GM19023 (cell line): ENCODE measurements around the gene TBC1D19.

Experiments
- ATAC-seq: cut with Tn5 transposase; IDR thresholded peaks from one replicate; pipeline ENCODE4 v1.9.1; 2021; ENCODE audit warnings: mild to moderate bottlenecking, moderate library complexity; ENCODE audit not compliant: unreplicated experiment

Gene TBC1D19

GRCh38 chr4:26729027-26729426 lies 145.1 kb downstream of the TBC1D19 start:
- no peak for ATAC-seq

- no peak for ATAC-seq
These were observed 145.7 kb downstream of the TBC1D19 start for GRCh38 chr4:26729547-26729946.

- peak; percentile 90 for ATAC-seq
These were observed 147.6 kb downstream of the TBC1D19 start for GRCh38 chr4:26731351-26732035.

GRCh38 chr4:26732356-26732755 lies 148.5 kb downstream of the TBC1D19 start:
- ATAC-seq: no peak

DNA sequence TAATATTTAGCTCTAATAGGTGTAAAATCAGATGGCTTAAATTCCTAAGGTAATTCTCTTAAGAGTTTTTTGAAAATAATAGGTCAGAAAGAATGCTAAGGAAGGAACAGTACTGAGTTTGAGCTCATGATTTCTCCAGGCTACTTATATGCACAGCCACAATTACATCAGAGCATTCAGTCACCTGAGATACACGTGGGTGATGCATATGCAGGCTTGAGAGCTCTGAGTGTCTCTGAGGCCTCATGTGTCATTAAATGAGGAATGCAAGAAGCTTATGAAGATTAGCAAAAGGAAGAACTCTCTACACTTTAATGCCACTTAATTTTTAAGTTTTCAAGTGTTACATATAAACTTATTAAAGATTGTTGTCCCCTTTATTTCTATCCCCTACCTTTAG lies 152.7 kb downstream of the TBC1D19 start:
- no peak for ATAC-seq

- no peak for ATAC-seq
These were observed 153.5 kb downstream of the TBC1D19 start for GRCh38 chr4:26737385-26737784.

DNA sequence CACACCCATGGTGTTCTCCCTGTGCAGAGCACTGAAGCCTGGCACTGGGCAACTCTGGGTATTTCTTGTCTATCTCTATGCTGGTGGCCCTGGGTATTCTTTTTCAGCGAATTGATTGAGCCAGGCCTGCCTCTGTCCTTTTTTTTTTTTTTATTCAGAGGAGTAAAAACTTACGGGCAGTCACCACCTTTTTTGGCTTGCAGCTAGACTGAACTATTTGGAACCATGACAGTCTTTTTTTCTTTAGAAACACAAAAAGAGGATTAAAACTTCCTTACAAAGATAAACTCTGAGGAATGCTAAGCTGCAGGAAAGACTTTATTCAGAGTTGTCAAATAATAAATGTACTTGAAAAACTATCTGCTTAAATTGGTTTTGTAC lies 157.6 kb downstream of the TBC1D19 start:
- ATAC-seq: no peak

DNA sequence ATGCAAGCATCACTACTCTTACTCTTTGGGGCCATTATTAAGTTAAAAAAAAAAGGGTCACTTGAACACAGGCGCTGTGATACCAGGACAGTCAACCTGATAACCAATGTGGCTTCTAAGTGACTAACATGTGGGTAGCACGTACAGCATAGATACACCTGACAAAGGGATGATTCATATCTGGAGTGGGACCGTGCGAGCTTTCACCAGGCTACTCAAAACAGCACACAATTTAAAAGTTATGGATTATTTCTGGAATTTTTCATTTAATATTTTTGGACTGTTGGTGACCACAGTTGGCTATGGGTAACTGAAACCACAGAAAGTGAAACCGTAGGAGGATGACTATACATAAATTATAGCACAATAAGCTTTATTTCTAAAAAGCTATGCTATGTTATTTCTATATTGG lies 162.9 kb downstream of the TBC1D19 start:
- peak; percentile 99 for ATAC-seq

GRCh38 chr4:26748811-26749210 lies 164.9 kb downstream of the TBC1D19 start:
- no peak for ATAC-seq

- no peak for ATAC-seq
These were observed 166.0 kb downstream of the TBC1D19 start for GRCh38 chr4:26749867-26750266.

- ATAC-seq: no peak
These were observed 167.1 kb downstream of the TBC1D19 start for GRCh38 chr4:26751004-26751403.

GRCh38 chr4:26751838-26752237 lies 168.0 kb downstream of the TBC1D19 start:
- ATAC-seq: peak; percentile 86

DNA sequence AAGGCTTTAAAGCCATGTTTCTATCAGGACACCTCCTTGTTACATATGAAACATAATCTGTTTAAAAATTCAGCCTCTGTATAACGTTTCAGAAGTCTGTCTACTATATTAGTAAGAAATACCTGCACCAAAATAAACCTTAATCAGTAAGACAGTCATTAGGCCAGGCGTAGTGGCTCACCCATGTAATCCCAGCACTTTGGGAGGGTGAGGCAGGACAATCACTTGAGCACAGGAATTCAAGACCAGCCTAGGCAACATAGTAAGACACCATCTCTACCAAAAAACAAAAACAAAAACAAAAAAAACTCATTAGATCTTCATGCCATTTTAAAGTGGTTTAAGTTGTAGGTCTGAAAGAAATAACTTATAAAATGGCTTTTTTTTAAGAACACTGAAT lies 169.3 kb downstream of the TBC1D19 start:
- no peak for ATAC-seq

DNA sequence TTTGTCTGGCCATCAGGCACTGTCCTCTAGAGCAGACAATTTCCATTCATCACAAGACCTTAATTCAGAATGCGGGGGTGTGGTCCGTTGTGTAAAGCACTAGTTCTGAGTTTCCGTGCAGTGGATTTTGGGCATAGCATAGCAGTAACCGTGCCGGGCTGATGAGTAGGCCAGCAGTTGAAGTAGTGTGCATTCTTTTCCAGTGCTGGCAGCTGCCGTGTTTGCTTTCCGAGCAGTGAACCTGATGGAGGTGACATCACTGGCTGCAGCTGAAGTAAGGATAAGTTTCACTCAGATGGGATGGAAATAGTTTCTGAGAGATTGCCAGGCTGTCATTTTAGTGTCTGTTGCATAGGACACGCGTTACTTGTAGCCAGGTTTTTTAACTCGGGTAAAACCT lies 169.7 kb downstream of the TBC1D19 start:
- no peak for ATAC-seq

- no peak for ATAC-seq
These were observed 173.9 kb downstream of the TBC1D19 start for GRCh38 chr4:26757751-26758150.

GRCh38 chr4:26758899-26759298 lies 175.0 kb downstream of the TBC1D19 start:
- no peak for ATAC-seq

DNA sequence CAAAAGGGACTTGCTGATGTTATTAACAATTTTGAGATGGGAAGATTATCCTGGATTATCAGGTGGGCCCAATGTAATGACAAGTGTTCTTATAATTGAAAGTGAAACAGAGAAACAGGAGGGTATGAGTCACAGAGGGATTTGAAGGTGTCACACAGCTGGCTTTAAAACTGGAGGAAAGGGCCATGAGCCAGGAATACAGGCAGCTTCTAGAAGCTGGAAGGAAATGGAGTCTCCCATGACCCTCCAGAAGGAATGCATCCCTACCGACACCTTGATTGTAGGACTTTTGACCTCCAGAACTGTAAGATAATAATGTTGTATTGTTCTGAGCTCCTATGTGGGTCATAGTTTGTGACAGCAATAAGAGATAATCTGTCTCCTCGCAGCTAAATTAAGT lies 178.8 kb downstream of the TBC1D19 start:
- no peak for ATAC-seq

DNA sequence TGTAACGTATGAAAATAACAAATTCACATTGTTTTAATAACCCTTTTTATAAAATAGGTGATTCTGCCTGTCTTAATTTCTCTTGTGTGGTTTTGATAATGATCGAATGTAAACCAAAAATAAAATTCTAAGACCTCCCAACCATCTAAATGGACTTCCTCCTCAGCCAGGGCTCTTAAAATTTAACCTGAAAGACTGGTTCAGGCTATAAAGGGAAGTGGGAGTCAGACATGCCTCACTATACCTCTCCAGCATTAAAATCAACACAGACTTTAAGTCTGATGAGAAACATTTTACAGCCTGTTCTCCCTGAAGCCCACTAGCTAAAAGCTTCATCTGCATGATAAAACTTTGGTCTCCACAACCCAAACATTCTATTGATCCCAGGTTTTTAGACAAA lies 179.2 kb downstream of the TBC1D19 start:
- ATAC-seq: no peak

GRCh38 chr4:26763648-26764047 lies 179.8 kb downstream of the TBC1D19 start:
- no peak for ATAC-seq

DNA sequence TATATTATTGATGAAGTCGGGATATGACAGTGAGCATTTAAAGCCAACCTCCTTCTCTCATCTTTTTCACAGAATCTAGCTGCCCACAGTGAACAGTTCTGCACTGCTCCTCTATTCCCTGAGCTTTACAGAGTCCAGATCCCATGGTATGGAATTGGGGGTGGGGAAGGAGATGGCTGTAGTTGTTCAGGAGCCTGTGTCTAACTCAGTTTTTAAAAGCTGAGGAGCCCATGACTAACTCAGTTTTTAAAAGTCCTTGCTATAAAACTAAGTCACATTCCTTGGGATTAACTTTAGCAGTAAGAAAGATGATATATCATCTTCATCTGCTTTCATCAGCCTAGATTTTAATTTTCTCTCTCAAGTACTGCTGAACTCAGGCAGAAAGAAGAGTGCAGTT lies 180.3 kb downstream of the TBC1D19 start:
- no peak for ATAC-seq

GRCh38 chr4:26765515-26765914 lies 181.6 kb downstream of the TBC1D19 start:
- no peak for ATAC-seq

- no peak for ATAC-seq
These were observed 182.3 kb downstream of the TBC1D19 start for GRCh38 chr4:26766141-26766540.
